HG03066 (cell line): ENCODE results near the gene MBD4.
"Not testable (repeated sequence)": the region's sequence is repeated elsewhere in the genome, so short reads cannot be mapped to it uniquely, and the experiment has no call there.

Source experiments
- ATAC-seq: cut with Tn5 transposase; IDR thresholded peaks from one replicate; pipeline ENCODE4 v1.9.1; 2021; ENCODE audit warnings: low read depth; ENCODE audit not compliant: unreplicated experiment

The MBD4 gene

DNA sequence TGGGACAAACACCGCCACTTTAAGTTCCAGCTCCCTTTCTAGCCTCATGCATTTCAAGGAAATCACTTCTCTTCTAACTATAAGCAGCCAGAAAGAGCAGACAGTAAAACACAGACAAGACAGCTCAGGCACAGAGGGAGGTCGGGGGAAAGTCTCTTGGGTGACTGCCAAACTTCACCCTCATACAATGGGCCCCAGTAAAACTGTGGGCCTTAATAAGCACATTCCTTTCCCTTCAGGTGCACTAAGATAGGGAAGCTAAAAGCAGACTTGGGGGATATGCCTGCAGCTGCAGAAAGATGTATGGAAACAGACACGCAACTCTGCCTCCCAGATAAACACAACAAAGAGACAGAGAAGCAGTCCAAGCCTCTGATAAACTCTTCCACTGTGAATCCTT is 26.5 kb downstream of the MBD4 start:
- not testable (repeated sequence) for ATAC-seq

DNA sequence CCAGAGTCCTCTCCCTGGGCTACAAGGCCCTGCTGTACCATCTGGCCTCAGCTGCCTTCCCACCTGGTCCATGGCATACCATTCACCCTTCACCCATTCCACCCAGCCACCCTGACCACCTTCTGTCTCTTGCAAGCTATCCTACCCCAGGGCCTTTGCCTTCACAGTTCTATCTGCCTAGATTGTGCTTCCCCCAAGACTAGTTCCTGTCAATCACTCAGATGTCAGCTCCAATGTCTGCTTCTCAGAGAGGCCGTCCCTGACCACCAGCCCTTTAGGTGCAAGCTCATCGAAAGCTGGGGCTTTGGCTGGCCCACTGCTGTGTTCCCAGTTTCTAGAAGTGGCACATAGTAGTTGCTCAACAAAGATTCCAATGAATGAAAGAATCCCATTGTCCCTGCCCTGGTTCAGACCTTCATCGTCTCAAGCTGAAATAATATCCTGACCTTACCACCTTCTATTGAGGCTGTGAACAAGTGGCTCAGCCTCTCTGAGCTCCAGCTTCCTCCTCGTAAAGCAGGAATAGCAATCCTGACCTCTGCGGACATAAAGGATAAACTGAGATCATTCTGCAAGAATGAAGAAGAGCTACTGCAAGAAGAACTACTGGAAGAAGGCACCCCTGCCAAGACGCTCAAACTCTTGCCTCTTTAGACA is 27.1 kb downstream of the MBD4 start:
- ATAC-seq = no peak

DNA sequence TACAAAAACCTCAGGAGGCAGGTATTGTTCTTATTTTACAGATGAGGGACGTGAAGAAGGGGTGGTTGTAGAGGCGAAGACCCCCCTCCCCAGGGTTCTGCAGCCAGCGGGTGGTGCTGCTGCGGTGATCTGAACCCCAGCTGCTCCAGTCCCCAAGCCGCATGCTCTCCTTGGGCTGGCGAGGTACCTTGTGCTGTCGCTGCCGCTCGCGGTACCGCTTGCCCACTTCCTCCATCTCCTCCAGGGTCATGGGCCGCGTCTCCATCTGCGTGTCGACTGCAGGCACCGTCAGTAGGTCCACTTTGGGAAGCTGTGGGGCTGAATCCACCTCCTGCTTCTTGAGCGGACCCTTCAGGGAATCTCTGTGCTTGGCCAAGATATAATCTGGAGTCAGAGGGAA is 28.8 kb downstream of the MBD4 start:
- ATAC-seq = no peak

DNA sequence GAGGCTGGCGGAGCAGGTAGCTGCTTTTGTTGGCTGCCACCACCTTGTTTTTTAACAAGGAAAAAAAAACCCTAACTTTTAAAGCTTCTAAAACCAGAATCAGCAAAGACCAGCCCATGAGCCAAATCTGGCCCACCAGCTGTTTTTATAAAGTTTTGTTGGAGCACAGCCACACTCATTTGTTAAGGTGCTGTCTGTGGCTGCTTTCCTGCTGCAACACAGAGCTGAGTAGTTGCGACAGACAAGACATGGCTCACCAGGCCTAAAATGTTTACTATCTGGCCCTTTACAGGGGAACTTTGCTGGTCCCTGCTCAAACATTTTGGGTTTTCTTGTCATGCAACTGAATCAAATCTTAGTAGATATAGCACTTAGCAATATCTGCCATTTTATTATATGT is 30.2 kb downstream of the MBD4 start:
- no peak for ATAC-seq

DNA sequence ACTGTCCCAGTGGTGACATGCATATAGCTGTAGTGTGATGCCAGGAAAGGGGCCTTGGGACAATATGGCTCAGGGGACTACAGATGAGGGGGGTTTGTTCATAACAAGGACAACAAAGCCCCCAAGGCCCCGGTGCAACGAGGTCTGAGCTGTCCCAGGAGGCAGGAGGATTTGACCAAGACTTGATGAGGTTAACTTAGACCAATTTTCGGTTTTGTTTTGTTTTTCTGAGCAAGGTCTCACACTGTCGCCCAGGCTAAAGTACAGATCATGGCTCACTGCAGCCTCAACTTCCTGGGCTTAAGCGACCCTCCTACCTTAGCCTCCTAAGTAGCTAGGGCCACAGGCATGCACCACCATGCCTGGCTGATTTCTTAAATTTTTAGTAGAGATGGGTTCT is 35.1 kb downstream of the MBD4 start:
- ATAC-seq = no peak

DNA sequence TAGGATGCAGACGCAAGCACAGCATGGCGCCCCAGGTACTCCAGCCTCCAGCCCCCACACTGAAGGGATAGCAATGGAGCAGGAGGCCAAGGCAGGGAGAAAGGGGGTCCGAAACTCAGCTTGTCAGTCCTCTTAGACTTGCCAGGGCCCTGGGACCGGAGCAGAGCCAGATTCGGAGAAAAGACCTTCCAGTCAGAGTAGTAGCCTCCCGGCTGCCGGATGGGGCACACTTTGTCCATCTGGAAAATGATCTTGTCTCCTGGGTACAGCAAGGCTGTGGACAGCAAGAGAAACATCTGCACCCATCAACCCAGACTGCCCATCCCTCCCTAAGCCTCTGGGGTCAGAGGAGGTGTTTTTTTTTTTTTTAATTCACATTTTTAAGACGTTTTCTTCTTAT is 35.6 kb downstream of the MBD4 start:
- ATAC-seq = no peak

DNA sequence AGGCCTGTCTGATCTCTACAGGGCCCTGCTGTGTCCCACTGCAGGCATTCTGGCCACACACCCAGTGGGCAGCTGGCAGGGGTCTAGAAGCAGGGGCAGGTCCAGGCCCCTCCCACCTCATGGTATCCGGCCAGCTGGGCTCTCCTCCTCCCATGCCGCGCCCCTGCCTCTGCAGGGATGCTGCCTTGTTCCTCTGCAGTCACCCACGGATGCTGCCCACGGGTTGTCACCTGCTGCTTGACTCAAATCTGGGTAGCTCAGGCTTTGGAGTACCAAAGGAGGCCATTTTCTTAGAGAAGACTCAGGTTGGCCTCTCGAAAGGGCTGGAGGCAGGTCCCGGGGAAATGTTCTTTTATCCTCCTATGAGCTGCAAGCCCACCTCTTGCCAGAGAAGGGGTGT is 36.3 kb downstream of the MBD4 start:
- ATAC-seq = no peak

DNA sequence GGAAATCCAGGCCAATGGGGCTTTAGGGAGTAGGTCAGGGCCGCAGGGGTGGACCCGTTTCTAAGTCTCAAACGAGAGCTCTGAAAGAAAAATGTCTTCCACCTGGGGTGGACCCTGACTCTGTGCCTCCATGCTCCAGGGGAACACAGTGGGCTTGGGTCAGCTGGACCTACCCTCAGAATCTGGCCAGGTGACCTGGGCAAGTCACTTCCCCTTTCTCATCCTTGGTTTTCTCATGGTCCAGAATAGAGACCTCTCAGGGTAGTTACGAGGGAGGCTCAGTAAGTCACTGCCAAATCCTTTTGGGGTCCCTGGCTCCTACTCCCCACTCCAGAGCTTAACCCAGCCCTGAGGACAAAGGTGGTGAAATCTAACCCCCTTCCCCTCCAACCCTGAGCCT is 37.1 kb downstream of the MBD4 start:
- no peak for ATAC-seq

DNA sequence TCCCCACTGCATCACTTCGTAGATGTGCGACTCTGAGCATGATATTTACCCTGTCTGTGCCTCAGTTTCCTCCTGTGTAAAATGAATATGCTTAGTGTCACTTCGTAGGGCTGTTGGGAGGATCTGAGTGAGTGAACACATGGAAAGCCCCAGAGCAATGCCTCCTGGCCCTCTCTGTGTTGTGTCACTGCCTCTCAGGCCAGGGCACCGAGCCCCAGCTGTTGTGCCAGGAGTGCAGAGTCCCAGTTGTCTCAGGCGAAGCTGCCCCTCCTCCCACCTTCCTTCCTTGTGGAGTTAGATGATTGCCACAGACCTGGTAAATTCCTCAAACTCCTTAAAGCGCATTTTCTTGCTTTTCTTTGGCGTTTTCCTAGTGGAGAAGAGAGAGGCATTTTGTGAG is 37.5 kb downstream of the MBD4 start:
- ATAC-seq = no peak

DNA sequence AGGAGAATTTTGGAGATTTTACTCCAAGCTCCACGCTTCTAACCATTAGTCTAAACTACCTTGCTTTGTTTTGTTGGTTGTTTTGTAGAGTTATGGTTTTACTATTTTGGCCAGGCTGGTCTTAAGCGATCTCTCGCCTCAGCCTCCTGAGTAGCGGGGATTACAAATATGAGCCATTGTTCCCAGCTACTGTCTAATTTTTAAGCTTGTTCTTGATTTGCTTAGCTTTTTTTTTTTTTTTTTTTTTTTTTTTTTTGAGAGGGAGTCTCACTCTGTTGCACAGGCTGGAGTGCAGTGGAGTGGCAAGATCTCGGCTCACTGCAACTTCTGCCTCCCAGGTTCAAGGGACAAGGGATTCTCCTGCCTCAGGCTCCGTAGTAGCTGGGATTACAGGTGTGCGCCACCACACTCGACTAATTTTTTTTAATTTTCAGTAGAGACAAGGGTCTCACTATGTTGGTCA is 39.8 kb downstream of the MBD4 start:
- ATAC-seq = no peak

DNA sequence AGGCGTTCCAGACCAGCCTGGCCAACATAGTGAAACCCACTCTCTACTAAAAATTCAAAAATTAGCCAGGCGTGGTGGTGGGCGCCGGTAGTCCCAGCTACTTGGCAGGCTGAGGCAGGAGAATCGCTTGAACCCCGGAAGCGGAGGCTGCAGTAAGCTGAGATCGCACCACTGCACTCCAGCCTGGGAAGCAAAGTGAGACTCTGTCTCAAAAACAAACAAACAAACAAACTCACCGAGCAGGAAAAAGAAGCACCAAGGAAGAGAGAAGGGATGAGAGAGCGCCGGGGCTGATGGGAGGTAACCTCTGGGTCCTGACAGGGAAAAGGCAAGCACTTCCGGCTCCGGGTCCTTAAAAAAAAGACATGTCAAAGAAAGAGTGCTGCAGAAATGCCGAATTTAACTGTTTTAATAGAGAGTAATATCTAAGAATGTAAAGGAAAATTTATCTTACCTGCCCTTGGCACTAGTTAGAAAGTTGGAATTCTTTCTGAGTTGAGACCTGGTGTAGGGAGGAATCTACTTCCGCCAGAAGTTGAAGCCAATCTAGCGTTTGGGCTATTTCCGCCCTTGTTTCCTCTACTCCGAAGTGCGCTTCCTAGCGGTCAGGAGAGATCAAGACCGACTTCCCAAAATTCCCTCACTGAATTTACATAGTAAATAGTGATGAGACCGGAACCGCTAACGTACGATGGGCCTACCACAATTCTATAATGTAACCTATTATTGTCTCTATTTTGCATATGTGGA is 40.4 kb downstream of the MBD4 start:
- ATAC-seq = peak; percentile 71

DNA sequence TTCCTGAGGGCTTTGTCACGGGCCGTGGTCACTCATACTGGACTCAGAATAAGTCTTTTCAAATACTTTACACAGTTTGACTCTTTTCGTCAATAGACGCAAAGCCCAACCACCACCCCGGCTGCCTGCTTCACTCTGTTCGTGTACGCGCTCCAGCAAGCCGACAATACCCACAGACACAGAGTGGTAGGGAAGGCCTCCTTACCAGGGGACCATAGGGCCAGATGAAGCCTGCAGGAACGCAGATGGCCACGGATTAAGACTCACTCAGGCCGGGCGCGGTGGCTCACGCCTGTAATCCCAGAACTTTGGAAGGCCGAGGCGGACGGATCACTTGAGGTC is 41.0 kb downstream of the MBD4 start:
- peak; percentile 21 for ATAC-seq

DNA sequence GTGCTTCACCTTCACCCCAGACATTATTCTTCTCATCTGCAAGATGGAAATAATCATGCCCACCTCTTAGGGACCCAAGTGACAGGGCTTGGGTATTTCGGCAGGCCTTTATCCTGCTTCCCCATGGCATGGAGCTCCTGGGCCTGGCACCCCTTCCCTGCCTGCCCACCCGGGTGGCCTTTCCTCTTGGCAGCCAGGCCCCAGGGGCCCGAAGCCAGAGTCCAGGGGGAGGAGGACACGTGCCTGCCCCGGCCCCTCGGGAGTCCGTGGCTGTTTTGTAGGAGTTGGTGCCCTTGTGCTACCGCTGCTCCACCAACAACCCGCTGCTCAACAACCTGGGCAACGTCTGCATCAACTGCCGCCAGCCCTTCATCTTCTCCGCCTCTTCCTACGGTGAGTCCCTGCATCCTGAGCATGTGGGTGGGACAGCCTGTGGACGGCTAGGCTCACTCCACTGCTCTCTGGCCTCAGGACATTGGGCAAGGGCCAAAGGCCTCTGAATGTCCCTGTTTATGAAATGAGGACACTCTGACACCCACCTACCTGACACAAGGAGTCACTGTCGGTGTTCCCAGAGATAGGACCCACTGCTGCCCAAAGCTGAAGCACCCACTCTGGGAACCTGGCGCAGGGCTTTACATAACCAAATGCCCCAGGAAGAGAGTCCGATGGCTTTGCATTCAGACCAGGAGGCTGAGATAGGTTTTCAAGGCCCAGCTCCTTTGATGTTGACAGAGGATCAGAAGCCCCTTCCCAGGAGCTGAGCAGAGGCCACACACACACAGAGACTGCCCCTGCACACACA is 45.8 kb downstream of the MBD4 start:
- not testable (repeated sequence) for ATAC-seq

DNA sequence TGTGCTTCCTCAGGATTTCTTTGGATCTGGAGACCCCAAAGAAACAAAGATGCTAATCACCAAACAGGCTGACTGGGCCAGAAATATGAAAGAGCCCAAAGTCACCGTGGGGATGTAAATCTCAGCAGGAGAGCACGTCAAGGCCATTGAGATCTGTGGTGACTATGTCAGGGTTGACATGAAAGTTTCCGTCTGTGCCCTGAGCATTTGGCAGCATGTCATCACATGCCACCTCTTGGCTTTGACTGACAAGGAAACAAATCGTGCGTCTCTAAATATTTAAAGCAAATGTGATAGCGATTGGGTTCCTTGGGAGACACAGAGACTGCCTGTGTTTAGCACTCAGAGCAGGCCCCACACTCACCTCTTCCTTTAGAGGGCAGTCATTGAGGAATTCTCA is 46.5 kb downstream of the MBD4 start:
- no peak for ATAC-seq

DNA sequence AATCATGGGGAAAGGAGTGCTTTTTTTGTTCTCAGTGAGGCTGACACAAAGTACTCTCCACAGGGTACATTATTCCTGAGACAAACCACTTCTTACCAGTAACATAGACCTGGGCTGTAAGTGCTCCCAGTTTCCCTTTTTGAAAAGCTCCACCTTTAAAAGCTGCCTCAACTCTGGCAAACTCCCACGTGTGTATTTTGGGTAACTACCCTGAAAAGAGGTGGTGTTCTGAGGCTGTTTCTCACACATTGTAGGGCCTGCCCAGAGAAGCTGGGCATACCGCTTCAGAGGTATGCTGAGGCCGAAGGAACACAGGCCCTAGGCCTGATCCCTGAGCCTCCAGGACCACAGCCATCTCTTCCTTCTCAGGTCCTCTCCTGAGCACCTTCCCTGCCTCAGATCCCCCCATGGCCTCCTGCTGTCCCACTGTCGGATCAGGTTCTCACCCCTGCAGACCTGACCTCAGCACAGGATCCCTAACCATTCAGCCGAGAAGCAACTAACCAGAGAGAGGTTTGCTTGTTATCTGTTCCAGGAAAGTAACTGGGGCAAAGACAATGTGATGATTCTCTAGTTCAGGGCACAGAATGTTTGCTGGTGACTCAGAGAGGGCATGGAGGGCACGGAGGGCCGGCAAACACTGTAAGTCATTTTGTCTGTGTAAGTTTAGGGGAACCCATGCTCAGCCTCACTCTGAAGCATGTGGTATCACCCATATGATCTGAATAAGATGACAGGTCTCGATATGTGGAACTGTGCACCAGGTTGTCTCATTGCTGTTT is 47.5 kb downstream of the MBD4 start:
- ATAC-seq = not testable (repeated sequence)

DNA sequence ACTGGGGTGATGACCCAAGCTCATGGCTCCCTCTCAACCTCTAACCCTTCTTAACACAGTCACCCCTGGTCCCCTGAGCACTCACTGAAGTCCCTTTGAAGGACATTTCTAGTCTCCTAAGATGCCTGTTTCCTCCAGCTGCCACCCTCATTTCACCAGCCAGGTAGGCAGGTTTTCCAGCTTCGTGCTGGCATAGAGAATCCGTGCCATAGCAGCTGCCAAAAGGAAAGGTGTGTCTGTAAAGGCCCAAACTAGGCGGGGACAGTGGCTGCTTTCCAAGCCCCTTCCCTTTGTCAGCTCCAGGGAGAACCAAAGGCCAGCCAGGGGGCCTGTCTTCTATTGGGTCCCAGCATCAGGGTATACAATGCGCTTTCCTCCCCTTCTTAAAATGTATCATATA is 48.2 kb downstream of the MBD4 start:
- ATAC-seq = not testable (repeated sequence)

DNA sequence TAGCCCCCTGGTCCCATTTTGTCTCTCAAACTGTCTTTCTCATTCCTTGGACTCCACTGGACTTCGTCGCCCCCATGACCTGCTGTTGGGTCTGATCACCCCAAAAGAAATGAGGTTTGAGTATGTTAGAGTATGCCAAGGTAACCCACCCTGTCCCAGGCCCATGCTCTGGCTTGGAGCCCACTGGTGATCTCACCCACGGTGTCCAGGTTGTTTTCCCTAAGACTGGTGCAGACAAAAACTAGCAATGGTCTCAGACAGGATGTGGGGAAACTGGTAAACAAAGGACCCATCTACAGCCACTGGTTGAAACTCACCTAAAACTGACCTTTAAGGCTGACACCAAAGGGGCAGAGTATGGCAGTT is 50.2 kb downstream of the MBD4 start:
- ATAC-seq = no peak

DNA sequence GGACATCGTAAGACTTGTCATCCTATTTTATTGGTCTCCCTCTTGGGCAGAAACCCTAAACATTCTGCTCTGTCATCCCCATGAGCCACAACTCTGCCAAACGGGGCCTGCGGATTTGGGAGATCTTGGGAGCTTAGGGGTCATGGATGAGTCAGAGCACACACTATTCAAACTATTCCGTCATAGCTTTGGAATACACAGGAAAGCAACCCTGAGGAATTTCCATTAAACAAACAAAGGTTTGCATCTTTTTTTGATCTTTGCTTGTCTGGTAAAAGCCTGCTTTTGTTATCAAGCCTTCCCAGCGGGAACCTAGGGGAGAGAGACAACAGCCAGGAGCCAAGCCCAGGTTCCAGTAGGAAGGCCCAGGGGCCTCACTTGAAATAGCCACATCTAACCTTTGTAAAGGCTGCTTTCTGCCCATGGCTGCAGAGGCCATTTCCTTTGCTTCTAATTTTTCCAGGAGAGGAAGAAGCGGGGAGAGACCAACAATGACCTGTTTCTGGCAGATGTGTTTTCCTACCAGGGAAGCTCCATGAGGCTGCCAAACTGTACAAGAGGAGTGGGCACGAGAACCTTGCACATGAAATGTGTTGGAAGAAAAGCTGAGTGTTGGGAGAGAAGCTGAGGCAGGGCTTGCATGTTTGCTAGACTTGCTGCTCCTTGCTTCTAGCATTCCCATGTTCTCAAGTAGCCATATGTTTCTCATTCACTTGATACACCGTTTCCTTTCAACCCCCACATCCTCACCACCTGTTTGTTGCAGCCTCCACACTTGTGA is 50.8 kb downstream of the MBD4 start:
- ATAC-seq = not testable (repeated sequence)

DNA sequence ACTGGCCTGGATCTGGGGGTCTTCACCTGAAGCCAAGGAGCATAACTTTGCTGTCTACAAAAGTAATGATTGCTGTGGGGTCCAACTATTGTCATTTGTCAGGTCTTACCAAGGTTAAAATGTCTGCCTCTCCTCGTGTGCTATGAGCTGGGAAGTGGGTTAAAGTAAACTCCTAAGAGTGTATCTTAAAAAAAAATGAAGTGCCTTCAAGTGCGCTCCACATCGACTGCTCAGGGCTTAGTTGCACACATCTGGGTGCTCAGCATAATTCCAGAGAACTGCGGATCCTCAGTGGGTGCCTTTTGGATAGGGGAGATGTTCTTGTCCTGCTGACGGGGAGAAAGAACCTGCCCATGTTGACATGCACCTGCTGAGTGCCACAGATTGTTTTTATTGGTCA is 52.3 kb downstream of the MBD4 start:
- ATAC-seq = no peak

DNA sequence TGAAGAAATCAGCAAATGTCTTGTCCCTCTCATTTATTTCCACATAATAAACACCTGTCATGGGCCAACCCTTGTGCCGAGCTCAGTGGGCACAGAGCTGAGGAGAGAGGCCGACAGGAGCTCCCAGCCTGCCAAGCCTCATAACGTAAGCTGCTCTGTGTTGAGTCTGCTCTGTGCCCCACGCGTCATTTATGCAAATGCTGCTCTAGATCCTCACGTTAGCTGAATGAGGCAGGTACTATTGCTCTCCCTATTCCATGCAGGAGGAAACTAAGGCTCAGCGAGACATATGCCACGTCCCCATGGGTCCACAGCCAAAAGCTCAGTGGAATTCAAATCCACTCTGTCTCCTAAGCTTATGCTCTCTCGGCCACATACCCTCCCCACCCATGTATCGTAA is 52.8 kb downstream of the MBD4 start:
- no peak for ATAC-seq
